Measurements from ENCODE around the gene VCAM1.

VCAM1 gene

DNA sequence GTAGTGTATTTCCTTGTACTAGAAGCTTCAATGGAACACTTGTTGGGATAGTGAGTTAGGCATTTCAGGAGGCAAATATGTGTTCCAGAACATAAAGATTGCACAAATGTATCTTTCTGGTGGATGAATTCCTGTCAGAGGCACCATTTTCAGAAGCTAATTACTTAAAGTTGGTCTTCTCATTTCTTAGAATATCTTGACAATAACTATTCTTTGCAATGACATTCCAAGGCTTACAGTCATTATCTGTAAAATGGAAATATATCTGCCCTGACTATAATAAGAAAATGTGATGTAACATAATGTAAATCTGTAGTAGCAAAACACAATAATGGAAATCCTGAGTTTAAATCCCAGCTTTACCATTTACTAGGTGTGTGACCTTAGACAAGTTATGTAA is 2.7 kb downstream of the VCAM1 start:
- no peak overlapping the region for H3K4me3 ChIP-seq (ENCODE audit: low read length)
- no peak for DNase-seq (ENCODE audit: low read depth)
- TF ChIP-seq, protein P1, sequence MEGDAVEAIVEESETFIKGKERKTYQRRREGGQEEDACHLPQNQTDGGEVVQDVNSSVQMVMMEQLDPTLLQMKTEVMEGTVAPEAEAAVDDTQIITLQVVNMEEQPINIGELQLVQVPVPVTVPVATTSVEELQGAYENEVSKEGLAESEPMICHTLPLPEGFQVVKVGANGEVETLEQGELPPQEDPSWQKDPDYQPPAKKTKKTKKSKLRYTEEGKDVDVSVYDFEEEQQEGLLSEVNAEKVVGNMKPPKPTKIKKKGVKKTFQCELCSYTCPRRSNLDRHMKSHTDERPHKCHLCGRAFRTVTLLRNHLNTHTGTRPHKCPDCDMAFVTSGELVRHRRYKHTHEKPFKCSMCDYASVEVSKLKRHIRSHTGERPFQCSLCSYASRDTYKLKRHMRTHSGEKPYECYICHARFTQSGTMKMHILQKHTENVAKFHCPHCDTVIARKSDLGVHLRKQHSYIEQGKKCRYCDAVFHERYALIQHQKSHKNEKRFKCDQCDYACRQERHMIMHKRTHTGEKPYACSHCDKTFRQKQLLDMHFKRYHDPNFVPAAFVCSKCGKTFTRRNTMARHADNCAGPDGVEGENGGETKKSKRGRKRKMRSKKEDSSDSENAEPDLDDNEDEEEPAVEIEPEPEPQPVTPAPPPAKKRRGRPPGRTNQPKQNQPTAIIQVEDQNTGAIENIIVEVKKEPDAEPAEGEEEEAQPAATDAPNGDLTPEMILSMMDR (conservative IDR thresholded peaks at IDR 0.05; ENCODE audit: low read depth, low read length): no peak

DNA sequence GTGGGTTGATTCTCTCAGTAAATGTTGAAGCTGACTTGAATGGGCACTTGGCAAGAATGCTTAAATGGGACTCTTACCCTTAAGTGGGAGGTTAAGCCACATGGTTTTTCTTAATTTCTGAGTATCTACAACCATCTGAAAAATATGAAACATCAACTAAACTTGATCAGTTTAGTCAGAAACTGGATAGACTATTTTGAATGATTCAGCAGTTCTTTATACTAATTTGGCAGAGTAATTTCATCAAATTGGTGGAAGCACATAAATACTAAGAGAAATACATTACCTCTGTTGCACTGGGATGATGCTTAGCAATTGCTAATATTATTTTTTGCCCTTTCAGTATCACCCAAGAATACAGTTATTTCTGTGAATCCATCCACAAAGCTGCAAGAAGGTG is 4.7 kb downstream of the VCAM1 start:
- H3K4me3 ChIP-seq (ENCODE audit: low read length): no peak overlapping the region
- TF ChIP-seq, protein P1 (conservative IDR thresholded peaks at IDR 0.05; ENCODE audit: low read depth, low read length): no peak
- no peak for DNase-seq (ENCODE audit: low read depth)

DNA sequence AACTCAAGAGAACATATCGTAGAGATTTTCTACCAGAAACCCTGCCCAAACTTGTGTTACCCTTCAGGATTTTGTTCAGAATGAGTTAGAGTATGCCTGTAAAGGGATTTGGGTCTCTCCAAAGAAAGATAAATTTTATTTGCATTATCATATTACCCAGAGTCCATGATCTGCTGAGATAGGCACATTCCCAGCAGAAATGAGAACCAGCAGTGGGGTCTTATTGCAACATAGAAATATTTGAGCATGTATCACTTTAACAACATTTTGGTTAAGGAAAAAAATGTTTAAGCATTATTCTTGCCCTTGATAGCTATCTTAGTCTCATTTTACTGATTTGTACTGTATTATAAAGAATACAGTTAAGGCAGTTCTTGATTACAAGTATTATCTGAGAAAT is 10.6 kb downstream of the VCAM1 start:
- TF ChIP-seq, protein P1 (conservative IDR thresholded peaks at IDR 0.05; ENCODE audit: low read depth, low read length): no peak
- H3K4me3 ChIP-seq (ENCODE audit: low read length): no peak overlapping the region
- no peak for DNase-seq (ENCODE audit: low read depth)

DNA sequence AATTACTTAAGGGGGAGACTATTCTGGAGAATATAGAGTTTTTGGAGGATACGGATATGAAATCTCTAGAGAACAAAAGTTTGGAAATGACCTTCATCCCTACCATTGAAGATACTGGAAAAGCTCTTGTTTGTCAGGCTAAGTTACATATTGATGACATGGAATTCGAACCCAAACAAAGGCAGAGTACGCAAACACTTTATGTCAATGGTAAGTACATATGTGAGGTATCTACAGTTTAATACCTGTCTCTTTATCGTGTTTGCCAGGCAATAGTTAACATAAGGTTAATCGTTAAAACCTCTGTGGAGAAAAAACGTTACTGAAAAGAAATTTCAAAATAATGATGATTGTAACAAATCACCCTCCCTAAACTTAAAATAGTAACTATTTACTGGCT is 11.8 kb downstream of the VCAM1 start:
- DNase-seq (ENCODE audit: low read depth): no peak

DNA sequence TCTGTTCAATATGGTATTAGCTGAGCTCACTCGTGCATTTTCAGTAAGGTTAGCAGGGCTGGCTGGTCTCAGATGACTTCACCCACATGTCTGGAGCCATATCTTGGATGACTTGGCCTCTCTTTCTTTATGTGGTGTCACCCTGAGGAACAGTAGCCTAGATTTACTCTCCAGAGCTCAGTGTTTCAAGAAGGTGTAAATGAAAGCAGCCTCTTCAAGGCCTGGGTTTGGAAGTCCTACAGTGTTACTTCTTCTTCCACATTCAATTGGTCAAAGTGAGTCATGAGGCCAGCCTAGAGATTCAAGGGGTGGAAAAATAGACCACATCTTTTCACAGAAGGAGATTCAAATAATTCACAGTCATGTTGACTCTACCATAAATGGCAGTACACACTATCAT is 12.2 kb downstream of the VCAM1 start:
- TF ChIP-seq, protein P1 (conservative IDR thresholded peaks at IDR 0.05; ENCODE audit: low read depth, low read length): no peak
- DNase-seq (ENCODE audit: low read depth): no peak
- H3K4me3 ChIP-seq (ENCODE audit: low read length): no peak overlapping the region

More for the DNA sequence above, 11.8 kb downstream of the VCAM1 start:
- no peak overlapping the region for H3K4me3 ChIP-seq (ENCODE audit: low read length)
- TF ChIP-seq, protein P1 (conservative IDR thresholded peaks at IDR 0.05; ENCODE audit: low read depth, low read length): no peak

DNA sequence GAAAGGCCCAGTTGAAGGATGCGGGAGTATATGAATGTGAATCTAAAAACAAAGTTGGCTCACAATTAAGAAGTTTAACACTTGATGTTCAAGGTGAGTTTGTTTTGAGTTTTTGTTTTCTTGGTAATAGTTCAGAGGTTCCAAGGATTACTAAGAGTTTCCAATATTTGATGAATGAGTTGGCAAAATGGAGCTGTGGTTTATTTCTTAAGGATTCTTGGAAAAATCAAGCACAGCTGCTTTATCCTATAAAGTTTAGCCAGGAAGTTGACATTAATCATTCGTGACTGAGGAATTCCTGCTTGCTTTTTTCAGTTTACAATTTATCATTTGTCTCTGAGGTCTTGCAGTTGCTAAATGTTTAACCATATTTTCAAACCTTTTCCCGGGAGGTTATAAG is 15.1 kb downstream of the VCAM1 start:
- peak; percentile 56 for DNase-seq (ENCODE audit: low read depth)
- TF ChIP-seq, protein P1 (conservative IDR thresholded peaks at IDR 0.05; ENCODE audit: low read depth, low read length): no peak

DNA sequence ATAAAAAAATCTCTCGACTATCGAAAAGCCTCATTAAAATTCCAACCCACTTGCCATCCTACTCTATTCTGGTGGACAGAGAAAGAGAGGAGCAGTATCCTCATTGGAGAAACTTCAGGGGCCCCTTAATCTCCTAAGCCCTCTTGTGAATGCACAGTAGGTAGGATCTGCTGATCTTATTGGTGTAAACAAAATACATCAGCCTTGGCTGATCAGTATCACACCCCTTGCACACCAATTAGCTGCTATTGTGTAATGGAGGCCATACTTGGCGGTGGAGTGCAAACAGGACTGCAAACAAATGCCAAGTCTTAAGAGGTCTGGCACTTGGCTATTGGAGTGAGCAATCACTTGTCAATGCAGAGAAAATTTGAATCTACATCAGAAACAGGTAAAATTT is 15.7 kb downstream of the VCAM1 start:
- H3K4me3 ChIP-seq (ENCODE audit: low read length): no peak overlapping the region
- TF ChIP-seq, protein P1 (conservative IDR thresholded peaks at IDR 0.05; ENCODE audit: low read depth, low read length): no peak
- DNase-seq (ENCODE audit: low read depth): no peak

More for the DNA sequence above, 15.1 kb downstream of the VCAM1 start:
- H3K4me3 ChIP-seq (ENCODE audit: low read length): no peak overlapping the region

Data from retinal pigment epithelial cell (primary cell).